SH-SY5Y (cell line): ENCODE data around the gene INHBE.

Experiments used
- GATA2 ChIP-seq: IDR thresholded peaks from 2 replicates; pipeline ENCODE4 v1.6.1; 2011; ENCODE audit warnings: mild to moderate bottlenecking, low read depth, low read length
- GATA3 ChIP-seq: IDR thresholded peaks from 2 replicates; pipeline ENCODE4 v1.6.1; 2011; ENCODE audit warnings: low read depth, mild to moderate bottlenecking, low read length, moderate library complexity

DNA sequence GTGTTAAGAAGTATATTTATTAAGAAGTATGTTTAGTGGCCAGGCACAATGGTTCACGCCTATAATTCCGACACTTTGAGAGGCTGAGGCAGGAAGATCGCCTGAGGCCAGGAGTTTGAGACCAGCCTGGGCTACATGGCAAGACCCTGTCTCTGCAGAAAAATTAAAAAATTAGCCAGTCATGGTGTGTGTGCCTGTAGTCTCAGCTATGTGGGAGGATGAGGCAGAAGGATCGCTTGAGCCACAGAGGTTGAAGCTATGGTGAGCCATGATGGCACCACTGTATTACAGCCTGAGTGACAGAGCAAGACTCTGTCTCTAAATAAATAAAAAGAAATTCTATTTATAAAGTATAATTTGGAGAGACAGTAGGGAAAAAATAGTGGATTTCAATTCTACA, 44.6 kb upstream of the INHBE start:
- no peak for TF ChIP-seq GATA2
- no peak for TF ChIP-seq GATA3
